HL-60 (cell line): ENCODE results near the gene LMF1.

Source experiments
- DNase-seq, 2 experiments: peaks; one replicate each; pipeline ENCODE4 v3.0.0-alpha.2; 2010 to 2020; ENCODE audit warnings: low read depth in 1 of 2, low spot score in 1 of 2
- H3K27ac ChIP-seq: fragments of 250-450 bp; sonication (Bioruptor Pico); replicated peaks from 2 replicates; pipeline ENCODE4 v1.5.1; 2020; ENCODE audit warnings: mild to moderate bottlenecking, moderate library complexity
- H3K27me3 ChIP-seq: fragments of 250-450 bp; sonication (Bioruptor Pico); 2 replicates; pipeline ENCODE4 v1.5.1; 2021; ENCODE audit warnings: mild to moderate bottlenecking, moderate library complexity; ENCODE audit not compliant: insufficient read depth, poor library complexity, severe bottlenecking
- H3K4me3 ChIP-seq: replicated peaks from 2 replicates; pipeline ENCODE4 v1.5.1; 2011; ENCODE audit warnings: mild to moderate bottlenecking, control low read depth, low read length; ENCODE audit not compliant: insufficient read depth
- CTCF ChIP-seq: IDR thresholded peaks from one replicate; pipeline ENCODE4 v1.5.1; 2011; ENCODE audit warnings: low read length, control low read depth, inconsistent platforms; ENCODE audit not compliant: insufficient read depth
- GABPA ChIP-seq: IDR thresholded peaks from 2 replicates; pipeline ENCODE4 v1.6.1; 2012; ENCODE audit warnings: low read depth
- POLR2AphosphoS5 ChIP-seq: IDR thresholded peaks from 2 replicates; pipeline ENCODE4 v1.6.1; 2012; ENCODE audit warnings: low read depth
- REST ChIP-seq: IDR thresholded peaks from 2 replicates; pipeline ENCODE4 v1.6.1; 2012; ENCODE audit warnings: low read depth; ENCODE audit not compliant: insufficient replicate concordance
- SPI1 ChIP-seq: IDR thresholded peaks from 2 replicates; pipeline ENCODE4 v1.6.1; 2012; ENCODE audit warnings: low read depth, mild to moderate bottlenecking, borderline replicate concordance

LMF1 gene

GRCh38 chr16:817001-817906, 153.5 kb downstream of the LMF1 start:
- TF ChIP-seq REST (no peak), POLR2AphosphoS5 (no peak)
- no peak overlapping the region for H3K4me3 ChIP-seq
- no peak overlapping the region for H3K27ac ChIP-seq
- DNase-seq, result no peak
- H3K27me3 ChIP-seq, result peaks cover 20% of the 10 kb centered on the region

GRCh38 chr16:815861-816260, 154.9 kb downstream of the LMF1 start:
- TF ChIP-seq SPI1 (no peak), GABPA (no peak), REST (no peak), POLR2AphosphoS5 (no peak), CTCF (no peak)

GRCh38 chr16:814974-815373, 155.8 kb downstream of the LMF1 start:
- peaks cover 20% of the 10 kb centered on the region for H3K27me3 ChIP-seq
- H3K4me3 ChIP-seq, result no peak overlapping the region
- no peak overlapping the region for H3K27ac ChIP-seq
- TF ChIP-seq POLR2AphosphoS5 (no peak), REST (no peak), SPI1 (no peak), GABPA (no peak), CTCF (no peak)
- no peak for DNase-seq

More at GRCh38 chr16:815861-816260, 154.9 kb downstream of the LMF1 start:
- no peak for DNase-seq
- peaks cover 20% of the 10 kb centered on the region for H3K27me3 ChIP-seq
- no peak overlapping the region for H3K27ac ChIP-seq
- H3K4me3 ChIP-seq, result no peak overlapping the region
